BJ (cell line): ENCODE results near the gene NCS1. TPM values are rescaled to one million over a fixed set of nuclear protein-coding genes. Genes with fewer than 3 reads are reported as not detected.
A peak's percentile ranks its signal among the peaks of the same experiment; 100 is the strongest.

ENCODE experiments used
- CTCF ChIA-PET: fragments of 350-600 bp; formaldehyde crosslinking; extraction: SDS; loops from one replicate; lab custom pipeline; 2021; ENCODE audit warnings: antibody characterized with exemption, inconsistent platforms; lab: Yijun Ruan, JAX
- POLR2A ChIA-PET: fragments of 300-600 bp; sonication (Branson Sonifier 250); formaldehyde crosslinking; extraction: SDS; loops from one replicate; lab custom pipeline; 2021; ENCODE audit warnings: antibody characterized with exemption; lab: Charles Lee
- DNase-seq: peaks from one replicate; pipeline ENCODE4 v3.0.0-alpha.2; 2011; ENCODE audit warnings: low read depth
- H3K27me3 ChIP-seq: 2 replicates; pipeline ENCODE4 v1.6.0; 2011; ENCODE audit warnings: low read length; ENCODE audit not compliant: control insufficient read depth, insufficient read depth
- H3K36me3 ChIP-seq: 2 replicates; pipeline ENCODE4 v1.5.1; 2011; ENCODE audit warnings: low read length; ENCODE audit not compliant: control insufficient read depth, insufficient read depth
- H3K4me3 ChIP-seq: 2 replicates; pipeline ENCODE4 v1.5.1; 2011; ENCODE audit warnings: low read depth, mild to moderate bottlenecking, control low read depth, low read length
- polyA minus RNA-seq: library from RNA; depleted of rRNA, polyadenylated mRNA; stranded (reverse); fragments of >200 nt; gene quantifications from 2 replicates; pipeline ENCODE4 v1.2.3, GENCODE V29; 2011; rRNA and poly(A)+ RNA removed
- polyA plus RNA-seq: library from polyadenylated mRNA; depleted of rRNA; stranded (reverse); fragments of >200 nt; gene quantifications from 2 replicates; pipeline ENCODE4 v1.2.3, GENCODE V29; 2011; rRNA removed
- TF ChIP-seq, protein P1 (sequence below): IDR thresholded peaks from 2 replicates; pipeline ENCODE4 v1.5.1; 2011; ENCODE audit warnings: low read depth, mild to moderate bottlenecking, control low read depth, inconsistent platforms, low read length, moderate library complexity; ENCODE audit not compliant: insufficient read depth

The NCS1 gene
- polyA plus RNA-seq = 54.4 and 67.7 TPM in 2 replicates
- 37.3 and 62.4 TPM in 2 replicates for polyA minus RNA-seq

DNA sequence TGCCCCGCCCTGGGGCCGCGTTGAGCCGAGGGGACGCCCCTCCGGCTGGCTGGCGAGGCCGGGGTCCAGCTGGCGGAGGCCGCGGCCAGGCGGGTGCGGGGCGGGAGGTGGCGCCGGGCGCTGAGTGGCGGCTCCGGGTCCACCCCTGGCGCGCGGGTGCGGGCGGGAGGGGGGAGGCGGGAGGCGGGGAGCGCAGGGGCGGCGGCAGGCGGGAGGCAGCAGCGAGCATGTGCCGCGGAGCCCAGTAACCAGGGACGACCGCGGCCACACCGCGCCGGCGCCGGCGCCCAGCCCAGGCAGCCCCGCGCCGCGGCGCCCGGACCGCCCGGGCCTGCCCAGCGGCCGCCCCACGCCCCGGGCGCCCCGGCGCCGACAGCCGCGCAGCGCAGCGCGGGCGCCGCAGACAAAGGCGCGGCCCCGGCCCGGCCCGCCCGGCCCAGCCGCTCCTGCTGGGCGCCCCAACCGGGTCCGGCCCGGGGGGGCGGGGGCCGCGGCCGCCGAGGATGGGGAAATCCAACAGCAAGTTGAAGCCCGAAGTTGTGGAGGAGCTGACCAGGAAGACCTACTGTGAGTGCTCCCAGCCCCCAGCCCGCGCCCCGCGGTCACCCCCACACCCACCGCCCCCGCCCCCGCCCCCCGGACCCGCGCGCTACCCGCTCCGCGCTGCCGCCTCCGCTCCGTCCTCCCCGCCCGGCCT is at the start of gene NCS1:
TSS of gene NCS1 (plus strand) at position 244 of the 697 bp plus-strand sequence. CDS start at position 504, 260 bp downstream.
- POLR2A ChIA-PET = no interaction called here
- TF ChIP-seq, protein P1, sequence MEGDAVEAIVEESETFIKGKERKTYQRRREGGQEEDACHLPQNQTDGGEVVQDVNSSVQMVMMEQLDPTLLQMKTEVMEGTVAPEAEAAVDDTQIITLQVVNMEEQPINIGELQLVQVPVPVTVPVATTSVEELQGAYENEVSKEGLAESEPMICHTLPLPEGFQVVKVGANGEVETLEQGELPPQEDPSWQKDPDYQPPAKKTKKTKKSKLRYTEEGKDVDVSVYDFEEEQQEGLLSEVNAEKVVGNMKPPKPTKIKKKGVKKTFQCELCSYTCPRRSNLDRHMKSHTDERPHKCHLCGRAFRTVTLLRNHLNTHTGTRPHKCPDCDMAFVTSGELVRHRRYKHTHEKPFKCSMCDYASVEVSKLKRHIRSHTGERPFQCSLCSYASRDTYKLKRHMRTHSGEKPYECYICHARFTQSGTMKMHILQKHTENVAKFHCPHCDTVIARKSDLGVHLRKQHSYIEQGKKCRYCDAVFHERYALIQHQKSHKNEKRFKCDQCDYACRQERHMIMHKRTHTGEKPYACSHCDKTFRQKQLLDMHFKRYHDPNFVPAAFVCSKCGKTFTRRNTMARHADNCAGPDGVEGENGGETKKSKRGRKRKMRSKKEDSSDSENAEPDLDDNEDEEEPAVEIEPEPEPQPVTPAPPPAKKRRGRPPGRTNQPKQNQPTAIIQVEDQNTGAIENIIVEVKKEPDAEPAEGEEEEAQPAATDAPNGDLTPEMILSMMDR = no peak
- CTCF ChIA-PET = interaction anchor here (0.5 to 0.7 kb wide), 2 partner anchors 10 to 28 kb away, joined by 3 read pairs; no protein-coding TSS in a partner anchor
- no peaks in the 10 kb centered on the region for H3K27me3 ChIP-seq
- peak within 1 kb of the TSS; percentile 57 for H3K4me3 ChIP-seq
- H3K36me3 ChIP-seq = peaks cover 4% of the 10 kb centered on the region
- no peak for DNase-seq

DNA sequence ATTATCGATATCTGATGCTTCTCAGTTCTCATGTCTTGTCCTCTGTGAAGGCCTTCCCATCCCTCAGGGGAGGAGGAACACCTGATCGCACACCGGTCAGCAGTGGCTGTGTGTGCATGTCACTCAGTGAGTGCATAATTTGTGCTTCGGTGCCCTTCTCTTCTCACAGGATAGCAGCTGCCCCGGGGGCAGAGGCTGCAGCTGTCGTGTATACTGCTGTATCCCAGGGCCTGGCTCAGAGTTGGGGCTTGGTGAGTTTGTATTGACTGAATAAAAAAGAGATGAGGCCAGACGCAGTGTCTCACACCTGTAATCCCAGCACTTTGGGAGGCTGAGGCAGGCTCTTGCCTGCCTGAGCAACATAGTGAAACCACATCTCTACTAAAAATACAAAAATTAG is 49.7 kb upstream of the NCS1 start:
- Histone ChIP-seq H3K27me3 (no peaks in the 10 kb centered on the region), H3K36me3 (peaks cover 7% of the 10 kb centered on the region), H3K4me3 (no peak overlapping the region)
- ChIA-PET CTCF (interaction anchor here (0.6 to 1.1 kb wide), 2 partner anchors 13 to 131 kb away, joined by 3 to 5 read pairs; no protein-coding TSS in a partner anchor), POLR2A (no interaction called here)
- no peak for DNase-seq
- TF ChIP-seq, protein P1 = no peak

DNA sequence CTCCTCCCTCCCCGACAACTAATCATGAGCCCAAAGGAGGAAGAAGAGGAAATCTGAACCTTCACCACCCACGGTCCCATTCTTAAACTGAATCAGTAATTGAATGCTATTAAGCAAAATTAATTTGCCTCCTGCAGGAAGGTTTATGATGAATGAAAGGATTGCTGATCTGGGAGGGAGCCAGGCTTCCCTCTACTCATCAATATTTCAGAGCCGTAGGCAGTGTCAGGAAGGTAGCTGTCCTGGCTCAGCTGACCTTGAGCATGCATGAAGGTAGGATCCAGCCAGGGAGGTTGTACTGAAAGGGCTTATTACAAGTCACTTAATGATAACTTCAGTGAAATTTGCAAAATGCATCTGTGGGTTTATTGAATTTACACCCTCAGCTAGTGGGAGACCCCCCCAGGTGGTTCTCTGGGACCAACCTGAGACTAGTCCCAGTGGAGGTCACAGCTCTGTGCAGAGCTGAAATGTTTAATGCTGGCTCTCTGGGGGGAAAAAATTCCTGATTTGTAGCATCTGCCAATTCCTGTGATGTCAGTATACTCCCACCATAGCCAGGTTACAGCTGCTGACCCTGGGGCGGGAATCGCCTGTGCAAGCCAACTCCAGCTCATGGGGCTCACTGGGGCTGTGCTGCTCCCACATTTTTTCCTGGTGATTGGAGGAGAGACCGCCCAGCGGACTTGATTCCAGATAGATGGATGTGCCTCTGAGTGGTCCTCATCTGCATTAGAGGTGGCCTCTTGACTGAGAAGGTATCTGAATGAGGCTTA is 47.9 kb upstream of the NCS1 start:
- CTCF ChIA-PET = interaction anchor here (0.7 kb wide), 1 partner anchor 63 kb away, joined by 3 read pairs; no protein-coding TSS in a partner anchor
- no peak for DNase-seq
- no peak overlapping the region for H3K4me3 ChIP-seq
- POLR2A ChIA-PET = no interaction called here
- H3K27me3 ChIP-seq = no peaks in the 10 kb centered on the region
- H3K36me3 ChIP-seq = peaks cover 5% of the 10 kb centered on the region
- TF ChIP-seq, protein P1 = no peak

DNA sequence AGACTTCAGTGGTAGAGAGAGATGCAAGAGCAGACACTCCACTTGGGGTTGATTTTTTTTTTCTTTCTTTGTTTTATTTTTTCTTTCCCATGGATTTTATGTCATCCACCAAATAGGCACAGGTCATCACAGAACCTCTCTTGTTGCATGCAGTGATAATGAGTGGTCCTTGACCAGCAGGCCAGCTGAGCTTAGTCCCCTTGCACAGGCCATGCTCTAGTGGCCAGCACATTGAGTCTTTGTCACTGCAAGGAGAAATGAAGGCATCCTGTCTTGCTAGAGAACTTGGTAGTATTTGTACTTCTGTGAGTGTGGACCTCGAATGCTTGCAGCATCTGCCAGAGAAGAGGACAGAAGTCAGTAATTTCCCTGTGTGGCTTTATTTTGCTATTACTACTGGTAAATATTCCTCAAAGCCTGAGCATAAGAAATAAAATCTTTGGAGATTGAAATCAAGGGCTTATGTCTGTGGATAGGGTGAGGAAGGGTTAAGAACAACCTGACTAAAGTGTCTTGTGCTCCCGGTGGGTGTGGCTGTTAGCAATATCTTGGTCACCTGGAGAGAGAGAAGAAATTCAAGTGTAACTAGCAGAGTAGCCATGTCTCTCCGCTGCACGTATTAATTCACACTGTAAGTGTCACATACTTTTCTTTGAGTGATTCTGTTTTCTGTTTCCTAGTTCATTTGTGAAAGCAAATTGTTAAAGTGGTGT is 45.3 kb upstream of the NCS1 start:
- Histone ChIP-seq H3K36me3 (peaks cover 12% of the 10 kb centered on the region), H3K4me3 (no peak overlapping the region), H3K27me3 (no peaks in the 10 kb centered on the region)
- CTCF ChIA-PET = interaction anchor here (1.4 kb wide), 1 partner anchor 10 kb away, joined by 6 read pairs; no protein-coding TSS in a partner anchor
- TF ChIP-seq, protein P1 = no peak
- POLR2A ChIA-PET = no interaction called here
- no peak for DNase-seq
